IMR-90 (cell line): ENCODE data around the gene OPCML. TPM values are rescaled to one million over a fixed set of nuclear protein-coding genes. Genes with fewer than 3 reads are reported as not detected.

Experiments
- ATAC-seq: fragments of 200-7000 bp; cut with Tn5 transposase; 2 replicates; pipeline ENCODE4 v1.9.1; 2020; ENCODE audit warnings: low read depth, mild to moderate bottlenecking, moderate library complexity
- BruUV-seq: library from RNA; stranded (reverse); fragments of 400-500 nt; replicated peaks from 2 replicates; lab custom pipeline; 2021; lab: Mats Ljungman, UMichigan
- CTCF ChIA-PET: fragments of 300-600 bp; formaldehyde crosslinking; extraction: SDS; loops from one replicate; lab custom pipeline; 2021; ENCODE audit warnings: antibody characterized with exemption; lab: Yijun Ruan, JAX
- POLR2A ChIA-PET: fragments of 300-600 bp; sonication (Branson Sonifier 250); formaldehyde crosslinking; loops from one replicate; lab custom pipeline; 2022; ENCODE audit warnings: antibody characterized with exemption; ENCODE audit not compliant: unreplicated experiment; lab: Charles Lee
- DNase-seq: peaks from one replicate; pipeline ENCODE4 v3.0.0; 2013
- H2AFZ ChIP-seq: replicated peaks from 2 replicates; pipeline ENCODE3; 2013; ENCODE audit warnings: low read length, mild to moderate bottlenecking; ENCODE audit not compliant: poor library complexity
- H2AK5ac ChIP-seq: 2 replicates; pipeline ENCODE4 v1.6.1; 2013; ENCODE audit warnings: low read depth, low read length, inconsistent platforms
- H2AK9ac ChIP-seq: replicated peaks from 2 replicates; pipeline ENCODE3; 2013; ENCODE audit warnings: mild to moderate bottlenecking, low read depth, low read length, moderate library complexity; ENCODE audit not compliant: poor library complexity
- H2BK120ac ChIP-seq: 2 replicates; pipeline ENCODE4 v1.6.1; 2013; ENCODE audit warnings: low read depth, low read length, inconsistent platforms
- H2BK15ac ChIP-seq: 3 replicates; pipeline ENCODE4 v1.6.1; 2013; ENCODE audit warnings: low read depth, low read length, inconsistent platforms
- H2BK20ac ChIP-seq: 2 replicates; pipeline ENCODE4 v1.6.1; 2013; ENCODE audit warnings: low read depth, mild to moderate bottlenecking, inconsistent platforms, low read length, moderate library complexity
- H2BK5ac ChIP-seq: 2 replicates; pipeline ENCODE4 v1.6.1; 2013; ENCODE audit warnings: mild to moderate bottlenecking, low read depth, low read length, inconsistent platforms; ENCODE audit not compliant: poor library complexity, severe bottlenecking
- H3K14ac ChIP-seq: replicated peaks from 2 replicates; pipeline ENCODE4 v1.6.1; 2013; ENCODE audit warnings: low read depth, low read length, inconsistent platforms
- H3K18ac ChIP-seq: 2 replicates; pipeline ENCODE4 v1.6.1; 2013; ENCODE audit warnings: low read depth, low read length, control low read depth
- H3K23ac ChIP-seq: 2 replicates; pipeline ENCODE4 v1.6.1; 2013; ENCODE audit warnings: low read depth, low read length, inconsistent platforms
- H3K27ac ChIP-seq: 2 replicates; pipeline ENCODE4 v1.5.1; 2013; ENCODE audit warnings: mild to moderate bottlenecking, control low read depth, low read length; ENCODE audit not compliant: insufficient read depth
- H3K27me3 ChIP-seq: 2 replicates; pipeline ENCODE4 v1.6.1; 2013; ENCODE audit warnings: low read length; ENCODE audit not compliant: control insufficient read depth, insufficient read depth
- H3K36me3 ChIP-seq: 2 replicates; pipeline ENCODE4 v1.6.1; 2013; ENCODE audit warnings: low read length, mixed read lengths; ENCODE audit not compliant: control insufficient read depth, insufficient read depth
- H3K4ac ChIP-seq: 2 replicates; pipeline ENCODE4 v1.6.1; 2013; ENCODE audit warnings: low read depth, low read length, inconsistent platforms
- H3K4me1 ChIP-seq: 2 replicates; pipeline ENCODE4 v1.6.1; 2013; ENCODE audit warnings: low read length, mixed read lengths; ENCODE audit not compliant: control insufficient read depth, insufficient read depth
- H3K4me2 ChIP-seq: 2 replicates; pipeline ENCODE4 v1.6.1; 2013; ENCODE audit warnings: low read depth, mild to moderate bottlenecking, control low read depth, low read length, moderate library complexity
- H3K4me3 ChIP-seq: 2 replicates; pipeline ENCODE4 v1.5.1; 2013; ENCODE audit warnings: low read depth, mild to moderate bottlenecking, control low read depth, low read length, moderate library complexity; ENCODE audit not compliant: insufficient read depth
- H3K56ac ChIP-seq: 2 replicates; pipeline ENCODE4 v1.6.1; 2013; ENCODE audit warnings: low read length, inconsistent platforms; ENCODE audit not compliant: insufficient read depth; ENCODE audit errors: extremely low read depth
- H3K79me1 ChIP-seq, 2 experiments: 2 replicates each; pipeline ENCODE4 v1.6.1; 2013; ENCODE audit warnings: low read length in 2 of 2, inconsistent platforms in 1 of 2, low read depth in 1 of 2
- H3K9ac ChIP-seq: 2 replicates; pipeline ENCODE4 v1.6.1; 2013; ENCODE audit warnings: low read depth, low read length, control low read depth
- H3K9me1 ChIP-seq: 2 replicates; pipeline ENCODE4 v1.6.1; 2013; ENCODE audit warnings: low read length, inconsistent platforms; ENCODE audit not compliant: insufficient read depth
- H3K9me3 ChIP-seq: 2 replicates; pipeline ENCODE4 v1.6.1; 2013; ENCODE audit warnings: low read length; ENCODE audit not compliant: control insufficient read depth, insufficient read depth
- H4K20me1 ChIP-seq: 2 replicates; pipeline ENCODE4 v1.6.1; 2013; ENCODE audit warnings: low read length, inconsistent platforms; ENCODE audit not compliant: insufficient read depth
- H4K5ac ChIP-seq: 2 replicates; pipeline ENCODE4 v1.6.1; 2013; ENCODE audit warnings: mild to moderate bottlenecking, low read depth, low read length, control low read depth
- H4K8ac ChIP-seq, 2 experiments: 2 replicates each; pipeline ENCODE4 v1.6.1; 2013; ENCODE audit warnings: low read depth in 2 of 2, low read length in 2 of 2, control low read depth in 1 of 2, inconsistent platforms in 1 of 2
- H4K91ac ChIP-seq: 2 replicates; pipeline ENCODE4 v1.6.1; 2013; ENCODE audit warnings: low read depth, low read length, inconsistent platforms; ENCODE audit not compliant: insufficient read depth
- BHLHE40 ChIP-seq: fragments of 150-350 bp; IDR thresholded peaks from 2 replicates; pipeline ENCODE4 v1.6.1; 2016; ENCODE audit warnings: mild to moderate bottlenecking, low read depth, low read length
- CEBPB ChIP-seq: IDR thresholded peaks from 2 replicates; pipeline ENCODE4 v1.6.1; 2012; ENCODE audit warnings: low read depth, low read length, improper control_type of control experiment
- CHD1 ChIP-seq: IDR thresholded peaks from 2 replicates; pipeline ENCODE4 v1.6.1; 2012; ENCODE audit warnings: low read depth, low read length, improper control_type of control experiment
- FOS ChIP-seq: fragments of 150-350 bp; IDR thresholded peaks from 2 replicates; pipeline ENCODE4 v1.6.1; 2016; ENCODE audit warnings: low read depth, low read length
- MAFK ChIP-seq: IDR thresholded peaks from 2 replicates; pipeline ENCODE4 v1.6.1; 2012; ENCODE audit warnings: low read depth, low read length, improper control_type of control experiment
- MXI1 ChIP-seq: IDR thresholded peaks from 2 replicates; pipeline ENCODE4 v1.6.1; 2012; ENCODE audit warnings: low read depth, mild to moderate bottlenecking, low read length, moderate library complexity, borderline replicate concordance
- NFE2L2 ChIP-seq: fragments of 150-350 bp; IDR thresholded peaks from 2 replicates; pipeline ENCODE4 v1.6.1; 2016; ENCODE audit warnings: low read depth, mild to moderate bottlenecking, low read length
- RCOR1 ChIP-seq: IDR thresholded peaks from 2 replicates; pipeline ENCODE4 v1.6.1; 2012; ENCODE audit warnings: mild to moderate bottlenecking, low read length, improper control_type of control experiment; ENCODE audit not compliant: insufficient replicate concordance
- WGBS, 2 experiments: methylation state at CpG; one replicate each; pipeline versions ENCODE4 v1.1.5 to v1.1.7; 2013; ENCODE audit warnings: missing lambda C conversion rate in 2 of 2; ENCODE audit not compliant: insufficient read length in 1 of 2; ENCODE audit errors: extremely low coverage in 2 of 2; 5-methylcytosine and 5-hydroxymethylcytosine counted together
- dilution Hi-C: fragments of 300-500 bp; cut with HindIII; formaldehyde crosslinking; loops from one replicate; pipeline ENCODE4 v1.14.3; 2018; ENCODE audit warnings: low sequenced_read_pairs; ENCODE audit not compliant: unreplicated experiment
- in situ Hi-C: fragments of 300-500 bp; cut with MboI; formaldehyde crosslinking; loops from 3 replicates; pipeline ENCODE4 v1.14.3; 2019; ENCODE audit warnings: low sequenced_read_pairs, inconsistent platforms, mixed read lengths
- intact Hi-C: fragments of 100-400 bp; cut with micrococcal nuclease; formaldehyde crosslinking; loops from 2 replicates; pipeline ENCODE4 v1.10.0; 2022
- polyA plus RNA-seq, 3 experiments: library from polyadenylated mRNA; depleted of rRNA; stranded (reverse); fragments of >200 nt; gene quantifications; 2 replicates each; pipeline ENCODE4 v1.2.3, GENCODE V29; 2012; ENCODE audit warnings: low replicate concordance in 1 of 3
- total RNA-seq: library from RNA; depleted of rRNA; stranded (reverse); fragments of >200 nt; gene quantifications from 2 replicates; pipeline ENCODE4 v1.2.3, GENCODE V29; 2012

Gene OPCML
- total and polyA plus RNA-seq, 2 of the 4 experiments (the other 2 are of a cell fraction): under 0.01 to 2.6 TPM

- Histone ChIP-seq H3K36me3 (no peaks in the 10 kb centered on the region), H2AK5ac (no peak overlapping the region), H2BK120ac (no peak overlapping the region), H2AFZ (no peak overlapping the region), H2BK15ac (no peak overlapping the region), H4K8ac (no peak overlapping the region), H4K5ac (no peak overlapping the region), H3K14ac (no peak overlapping the region), H3K23ac (no peak overlapping the region), H2BK20ac (no peak overlapping the region), H4K20me1 (no peaks in the 10 kb centered on the region), H3K4ac (no peak overlapping the region), H4K91ac (no peak overlapping the region), H3K18ac (no peak overlapping the region), H3K79me1 (no peaks in the 10 kb centered on the region), H3K56ac (no peak overlapping the region), H2AK9ac (no peak overlapping the region), H3K9me1 (no peaks in the 10 kb centered on the region), H3K27me3 (no peaks in the 10 kb centered on the region), H3K27ac (no peak overlapping the region), H3K4me3 (no peak overlapping the region), H3K4me2 (no peak overlapping the region), H3K9me3 (no peaks in the 10 kb centered on the region), H3K9ac (no peak overlapping the region), H3K4me1 (peaks cover 4% of the 10 kb centered on the region; the same call in 1 of the 2 replicates), H2BK5ac (no peak overlapping the region)
- POLR2A ChIA-PET: no interaction called here
- no peak for DNase-seq
- WGBS, 2 experiments: no CpG with 5 or more reads among the region's 6 CpGs
- CTCF ChIA-PET: no interaction called here
- ATAC-seq: no peak
- dilution Hi-C loops: no loop called here
- in situ Hi-C loops: no loop called here
- TF ChIP-seq BHLHE40: no peak
- no peak for TF ChIP-seq CEBPB
- no peak for TF ChIP-seq MAFK
- TF ChIP-seq CHD1: no peak
- no peak for TF ChIP-seq FOS
- no peak for TF ChIP-seq RCOR1
- TF ChIP-seq NFE2L2: no peak
- TF ChIP-seq MXI1: no peak
- BruUV-seq: no TSS peak
- intact Hi-C loops: no loop called here
These were observed 789.4 kb downstream of the OPCML start for GRCh38 chr11:132742929-132743328.
